Endodermal cell (in vitro differentiated cells): ENCODE results near the gene LEFTY2. TPM values are rescaled to one million over a fixed set of nuclear protein-coding genes. Genes with fewer than 3 reads are reported as not detected.

Experiments
- DNase-seq: peaks from one replicate; pipeline ENCODE4 v3.0.0-alpha.2; 2017
- H3K27ac ChIP-seq: 2 replicates; pipeline ENCODE4 v1.5.1; 2013; ENCODE audit warnings: mild to moderate bottlenecking, low read depth, low read length, moderate library complexity
- H3K27me3 ChIP-seq: 2 replicates; pipeline ENCODE4 v1.6.1; 2013; ENCODE audit warnings: mild to moderate bottlenecking, low read length, moderate library complexity; ENCODE audit not compliant: insufficient read depth, control insufficient read depth, poor library complexity, severe bottlenecking
- H3K36me3 ChIP-seq: 2 replicates; pipeline ENCODE4 v1.7.0; 2013; ENCODE audit warnings: mild to moderate bottlenecking, low read length, moderate library complexity; ENCODE audit not compliant: control insufficient read depth, insufficient read depth
- H3K4me1 ChIP-seq: one replicate; pipeline ENCODE4 v1.7.0; 2013; ENCODE audit warnings: low read length; ENCODE audit not compliant: control insufficient read depth, insufficient read depth
- H3K4me3 ChIP-seq: 2 replicates; pipeline ENCODE4 v1.5.1; 2013; ENCODE audit warnings: mild to moderate bottlenecking, low read length, moderate library complexity
- H3K9ac ChIP-seq: 2 replicates; pipeline ENCODE4 v1.6.1; 2013; ENCODE audit warnings: mild to moderate bottlenecking, low read length, moderate library complexity; ENCODE audit not compliant: poor library complexity, severe bottlenecking; ENCODE audit errors: extremely low read depth
- H3K9me3 ChIP-seq: 2 replicates; pipeline ENCODE4 v1.6.1; 2013; ENCODE audit warnings: mild to moderate bottlenecking, low read length, moderate library complexity; ENCODE audit not compliant: control insufficient read depth
- H3K27ac Mint-ChIP-seq: 2 replicates; pipeline ENCODE4 v1.8.0; 2020; ENCODE audit warnings: mixed read lengths
- H3K27me3 Mint-ChIP-seq: 2 replicates; pipeline ENCODE4 v1.8.0; 2021; ENCODE audit warnings: mild to moderate bottlenecking, mixed read lengths; ENCODE audit not compliant: insufficient read depth
- H3K36me3 Mint-ChIP-seq: 2 replicates; pipeline ENCODE4 v1.8.0; 2020; ENCODE audit warnings: low read depth, mixed read lengths
- H3K4me1 Mint-ChIP-seq: 2 replicates; pipeline ENCODE4 v1.8.0; 2020; ENCODE audit warnings: mixed read lengths
- H3K4me3 Mint-ChIP-seq: 2 replicates; pipeline ENCODE4 v1.8.0; 2020; ENCODE audit warnings: mild to moderate bottlenecking, moderate library complexity, mixed read lengths
- H3K9me3 Mint-ChIP-seq: 2 replicates; pipeline ENCODE4 v1.8.0; 2020; ENCODE audit warnings: mild to moderate bottlenecking, mixed read lengths
- CTCF ChIP-seq: fragments of 200-600 bp; sonication (generic); conservative IDR thresholded peaks from 2 replicates; pipeline ENCODE4 v1.5.0; 2021; ENCODE audit warnings: antibody characterized with exemption, mild to moderate bottlenecking
- WGBS, 2 experiments: methylation state at CpG; one replicate each; pipeline versions ENCODE4 v1.1.5 to v1.1.7; 2013; ENCODE audit warnings: missing lambda C conversion rate in 2 of 2, mixed read lengths in 1 of 2; ENCODE audit not compliant: insufficient coverage in 1 of 2, insufficient read length in 1 of 2; 5-methylcytosine and 5-hydroxymethylcytosine counted together
- long read RNA-seq, 4 experiments: library from polyadenylated mRNA in 2 of 4; library from RNA in 1 of 4; library from capped mRNA in 1 of 4; stranded (forward) in 3 of 4; unstranded in 1 of 4; transcript quantifications; one replicate each; pipeline ENCODE4 v2.0.0, GENCODE V29; 2020 to 2021; ENCODE audit warnings: inconsistent platforms in 1 of 4
- polyA plus RNA-seq, 2 experiments: library from polyadenylated mRNA; stranded (reverse); fragments of 50-300 nt; gene quantifications; one replicate each; pipeline ENCODE4 v1.2.3, GENCODE V29; 2013
- total RNA-seq, 2 donors: library from RNA; stranded (reverse); fragmentation: NEBNext Ultra II Directional in 1 of 2; extraction: Animal tissue kit (Norgen Biotek cat#: 25700) in 1 of 2; gene quantifications; 2 replicates in 1 of 2; 3 replicates in 1 of 2; pipeline ENCODE4 v1.2.1, GENCODE V29; 2021

LEFTY2 gene
- 100 to 1,000 TPM; 272 to 938 TPM for total RNA-seq
- 318 TPM for polyA plus RNA-seq (2013, experiment 1 of 2)
- 376 TPM for polyA plus RNA-seq (2013, experiment 2 of 2)
- long read RNA-seq, experiment 1, transcript LEFTY2-201 (4 exons, 2,287 nt): major isoform, 144 of 286 reads
- long read RNA-seq, experiment 1, partial matches to known transcripts: 43 of 286 reads
- long read RNA-seq, experiment 1, other reads (novel, unspliced or antisense): 99 of 286 reads
- long read RNA-seq, experiment 2, transcript LEFTY2-201 (4 exons, 2,287 nt): major isoform, 4,408 of 5,213 reads
- long read RNA-seq, experiment 2, partial matches to known transcripts: 581 of 5,213 reads
- long read RNA-seq, experiment 2, other reads (novel, unspliced or antisense): 224 of 5,213 reads
- long read RNA-seq, experiment 3, transcript LEFTY2-201 (4 exons, 2,287 nt): major isoform, 14,352 of 16,229 reads
- long read RNA-seq, experiment 3, partial matches to known transcripts: 928 of 16,229 reads
- long read RNA-seq, experiment 3, other reads (novel, unspliced or antisense): 946 of 16,229 reads
- long read RNA-seq, experiment 4, partial matches to known transcripts: 113 of 117 reads
- long read RNA-seq, experiment 4, other reads (novel, unspliced or antisense): 4 of 117 reads

GRCh38 chr1:225941187-225941941 lies at the start of gene LEFTY2:
Gene LEFTY2, minus strand, starts transcription at chr1:225941220. Its CDS starts 80 bp downstream, at chr1:225941140.
- H3K27ac Mint-ChIP-seq: peak within 1 kb of the TSS; percentile 92
- H3K4me3 ChIP-seq: peak within 1 kb of the TSS; percentile 88
- peaks cover 45% of the 10 kb centered on the region for H3K4me1 Mint-ChIP-seq
- peak; percentile 68 for DNase-seq
- peaks cover 12% of the 10 kb centered on the region for H3K36me3 Mint-ChIP-seq
- H3K27me3 ChIP-seq: no peaks in the 10 kb centered on the region
- 55 to 74% methylated on average over 6 of the region's 6 CpGs for WGBS, 2 experiments
- peaks cover 39% of the 10 kb centered on the region for H3K36me3 ChIP-seq
- H3K4me1 ChIP-seq: peaks cover 29% of the 10 kb centered on the region
- H3K4me3 Mint-ChIP-seq: peak within 1 kb of the TSS; percentile 69
- no peaks in the 10 kb centered on the region for H3K9me3 Mint-ChIP-seq
- H3K27me3 Mint-ChIP-seq: no peaks in the 10 kb centered on the region
- no peaks in the 10 kb centered on the region for H3K9me3 ChIP-seq
- TF ChIP-seq CTCF: no peak
- H3K9ac ChIP-seq: peak within 1 kb of the TSS; percentile 96
- peak within 1 kb of the TSS; percentile 3 for H3K27ac ChIP-seq

GRCh38 chr1:225987491-225988316 lies 46.7 kb upstream of the LEFTY2 start:
- peak; percentile 87 for TF ChIP-seq CTCF
- H3K36me3 Mint-ChIP-seq: peaks cover 65% of the 10 kb centered on the region
- DNase-seq: no peak
- no peaks in the 10 kb centered on the region for H3K4me1 ChIP-seq
- no peak overlapping the region for H3K9ac ChIP-seq
- H3K36me3 ChIP-seq: peaks cover 94% of the 10 kb centered on the region
- WGBS, 2 experiments: 90 to 97% methylated on average over 6 to 7 of the region's 7 CpGs
- H3K4me3 ChIP-seq: no peak overlapping the region
- peaks cover 12% of the 10 kb centered on the region for H3K9me3 ChIP-seq
- no peak overlapping the region for H3K27ac Mint-ChIP-seq
- no peaks in the 10 kb centered on the region for H3K4me1 Mint-ChIP-seq
- H3K9me3 Mint-ChIP-seq: peaks cover 6% of the 10 kb centered on the region
- no peaks in the 10 kb centered on the region for H3K27me3 ChIP-seq
- no peak overlapping the region for H3K27ac ChIP-seq
- no peaks in the 10 kb centered on the region for H3K27me3 Mint-ChIP-seq
- H3K4me3 Mint-ChIP-seq: no peak overlapping the region

- no peaks in the 10 kb centered on the region for H3K4me1 Mint-ChIP-seq
- H3K36me3 ChIP-seq: peaks cover 81% of the 10 kb centered on the region
- 96 to 100% methylated on average over 2 to 3 of the region's 3 CpGs for WGBS, 2 experiments
These were observed 40.7 kb upstream of the LEFTY2 start for GRCh38 chr1:225981714-225982113.

More at GRCh38 chr1:225981714-225982113, 40.7 kb upstream of the LEFTY2 start:
- peaks cover 20% of the 10 kb centered on the region for H3K9me3 Mint-ChIP-seq
- Histone ChIP-seq H3K4me1 (no peaks in the 10 kb centered on the region), H3K4me3 (no peak overlapping the region), H3K27me3 (no peaks in the 10 kb centered on the region), H3K27ac (no peak overlapping the region), H3K9me3 (peaks cover 27% of the 10 kb centered on the region), H3K9ac (no peak overlapping the region)
- H3K36me3 Mint-ChIP-seq: peaks cover 80% of the 10 kb centered on the region
- H3K4me3 Mint-ChIP-seq: no peak overlapping the region
- TF ChIP-seq CTCF: no peak
- H3K27ac Mint-ChIP-seq: no peak overlapping the region
- no peaks in the 10 kb centered on the region for H3K27me3 Mint-ChIP-seq
- DNase-seq: no peak
